ENCODE results near the gene DKKL1.

- TF ChIP-seq CTCF (IDR thresholded peaks at IDR 0.05) (no peak), POLR2AphosphoS5 (IDR thresholded peaks at IDR 0.05; ENCODE audit: low read depth, low read length) (no peak; the same call in 1 of the 2 replicates), GABPA (IDR thresholded peaks at IDR 0.05; ENCODE audit: low read depth) (no peak), SMC3 (IDR thresholded peaks at IDR 0.05; ENCODE audit: low read depth, low read length) (no peak)
These were observed 2.1 kb upstream of the DKKL1 start for GRCh38 chr19:49361438-49362047.

All from SK-N-SH (cell line).